Astrocyte (in vitro differentiated cells and primary cell): ENCODE data around the gene GALNT17. TPM values are rescaled to one million over a fixed set of nuclear protein-coding genes. Genes with fewer than 3 reads are reported as not detected.

Source experiments
- DNase-seq: peaks from one replicate; pipeline ENCODE4 v3.0.0-alpha.2; 2010; ENCODE audit warnings: low read depth
- FAIRE-seq: peaks from 2 replicates; lab custom pipeline; 2011; peaks lifted over from hg19 to GRCh38; lab: Jason Lieb, UNC
- H2AFZ ChIP-seq: 2 replicates; pipeline ENCODE4 v1.6.0; 2012; ENCODE audit warnings: low read depth, low read length, inconsistent platforms
- H3K27ac ChIP-seq: 2 replicates; pipeline ENCODE4 v1.5.1; 2011; ENCODE audit warnings: low read depth, low read length, inconsistent platforms
- H3K27me3 ChIP-seq: 2 replicates; pipeline ENCODE4 v1.6.0; 2011; ENCODE audit warnings: low read length, inconsistent platforms; ENCODE audit not compliant: insufficient read depth
- H3K36me3 ChIP-seq: 2 replicates; pipeline ENCODE4 v1.5.1; 2011; ENCODE audit warnings: low read length, inconsistent platforms; ENCODE audit not compliant: insufficient read depth
- H3K4me1 ChIP-seq: 2 replicates; pipeline ENCODE4 v1.5.1; 2011; ENCODE audit warnings: low read length, inconsistent platforms; ENCODE audit not compliant: insufficient read depth
- H3K4me2 ChIP-seq: 2 replicates; pipeline ENCODE4 v1.6.0; 2012; ENCODE audit warnings: low read length, inconsistent platforms
- H3K4me3 ChIP-seq: 2 replicates; pipeline ENCODE4 v1.5.1; 2011; ENCODE audit warnings: low read depth, mild to moderate bottlenecking, low read length, inconsistent platforms; ENCODE audit not compliant: insufficient read depth
- H3K79me2 ChIP-seq: 2 replicates; pipeline ENCODE4 v1.6.0; 2012; ENCODE audit warnings: mild to moderate bottlenecking, low read length, inconsistent platforms; ENCODE audit not compliant: insufficient read depth
- H3K9ac ChIP-seq: 2 replicates; pipeline ENCODE4 v1.6.0; 2012; ENCODE audit warnings: mild to moderate bottlenecking, low read length, inconsistent platforms
- H3K9me3 ChIP-seq: 2 replicates; pipeline ENCODE4 v1.5.1; 2012; ENCODE audit warnings: low read depth, mild to moderate bottlenecking, low read length, inconsistent platforms; ENCODE audit not compliant: insufficient read depth
- H4K20me1 ChIP-seq: 2 replicates; pipeline ENCODE4 v1.6.0; 2012; ENCODE audit warnings: low read length, inconsistent platforms; ENCODE audit not compliant: insufficient read depth
- H3K27ac Mint-ChIP-seq: one replicate; pipeline ENCODE4 v1.8.0; 2021; ENCODE audit warnings: mild to moderate bottlenecking, mixed read lengths; ENCODE audit not compliant: unreplicated experiment
- H3K27me3 Mint-ChIP-seq: one replicate; pipeline ENCODE4 v1.8.0; 2021; ENCODE audit warnings: low read depth, mixed read lengths; ENCODE audit not compliant: unreplicated experiment
- H3K36me3 Mint-ChIP-seq: one replicate; pipeline ENCODE4 v1.8.0; 2021; ENCODE audit warnings: low read depth, mixed read lengths; ENCODE audit not compliant: unreplicated experiment
- H3K4me1 Mint-ChIP-seq: one replicate; pipeline ENCODE4 v1.8.0; 2021; ENCODE audit warnings: low read depth, mixed read lengths; ENCODE audit not compliant: unreplicated experiment
- H3K4me3 Mint-ChIP-seq: one replicate; pipeline ENCODE4 v1.8.0; 2021; ENCODE audit warnings: mild to moderate bottlenecking, moderate library complexity, mixed read lengths; ENCODE audit not compliant: unreplicated experiment
- H3K9me3 Mint-ChIP-seq: one replicate; pipeline ENCODE4 v1.8.0; 2021; ENCODE audit warnings: mild to moderate bottlenecking, mixed read lengths; ENCODE audit not compliant: unreplicated experiment
- CTCF ChIP-seq: IDR thresholded peaks from 2 replicates; pipeline ENCODE4 v1.5.1; 2011; ENCODE audit warnings: low read depth, mild to moderate bottlenecking, inconsistent platforms, low read length, moderate library complexity; ENCODE audit not compliant: insufficient read depth
- EZH2 ChIP-seq: IDR thresholded peaks from 2 replicates; pipeline ENCODE4 v1.6.1; 2012; ENCODE audit warnings: mild to moderate bottlenecking, low read length, inconsistent platforms; ENCODE audit not compliant: insufficient read depth
- total RNA-seq: library from RNA; stranded (reverse); gene quantifications from 2 replicates; pipeline ENCODE4 v1.2.1, GENCODE V29; 2021

GALNT17 gene
- total RNA-seq, 1 donor from 2014 or later = 7.8 TPM

- TF ChIP-seq EZH2 (no peak), CTCF (no peak)
- FAIRE-seq = no peak
- no peak overlapping the region for H3K27ac ChIP-seq
- H4K20me1 ChIP-seq = no peaks in the 10 kb centered on the region
- Mint-ChIP-seq H3K36me3 (peaks cover 2% of the 10 kb centered on the region), H3K4me1 (peaks cover 6% of the 10 kb centered on the region), H3K9me3 (no peaks in the 10 kb centered on the region), H3K4me3 (no peak overlapping the region), H3K27me3 (peaks cover 6% of the 10 kb centered on the region), H3K27ac (no peak overlapping the region)
- H3K4me3 ChIP-seq = no peak overlapping the region
- no peak overlapping the region for H2AFZ ChIP-seq
- H3K4me1 ChIP-seq = no peaks in the 10 kb centered on the region
- H3K36me3 ChIP-seq = no peaks in the 10 kb centered on the region
- no peaks in the 10 kb centered on the region for H3K79me2 ChIP-seq
- no peaks in the 10 kb centered on the region for H3K9me3 ChIP-seq
- no peak for DNase-seq
- H3K27me3 ChIP-seq = no peaks in the 10 kb centered on the region
- no peak overlapping the region for H3K4me2 ChIP-seq
- no peak overlapping the region for H3K9ac ChIP-seq
These were observed 428.5 kb downstream of the GALNT17 start for GRCh38 chr7:71560354-71560995.

DNA sequence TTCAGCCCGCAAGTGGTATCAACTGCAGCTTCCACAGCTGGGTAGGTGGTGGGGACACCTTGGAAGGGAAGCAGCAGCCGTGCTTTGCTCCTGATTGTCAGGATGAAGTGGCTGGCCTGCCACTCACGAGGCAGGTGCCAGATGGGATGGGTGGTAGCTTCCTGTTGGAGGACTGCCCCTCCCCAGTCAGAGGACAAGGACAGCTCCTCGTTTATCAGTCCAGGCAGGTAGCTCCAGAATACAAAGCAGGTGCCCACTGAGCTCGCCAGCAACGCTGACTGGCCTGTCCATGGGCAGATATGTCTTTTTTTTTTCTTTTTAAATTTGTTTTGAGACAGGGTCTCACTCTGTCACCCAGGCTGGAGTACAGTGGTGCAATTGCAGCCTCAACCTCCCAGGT, 431.3 kb downstream of the GALNT17 start:
- no peak overlapping the region for H3K9ac ChIP-seq
- no peaks in the 10 kb centered on the region for H3K4me1 ChIP-seq
- H3K4me2 ChIP-seq = no peak overlapping the region
- FAIRE-seq (no peak), DNase-seq (no peak)
- Mint-ChIP-seq H3K4me3 (no peak overlapping the region), H3K4me1 (peaks cover 4% of the 10 kb centered on the region), H3K9me3 (no peaks in the 10 kb centered on the region), H3K27ac (no peak overlapping the region), H3K27me3 (peaks cover 9% of the 10 kb centered on the region), H3K36me3 (peaks cover 2% of the 10 kb centered on the region)
- no peaks in the 10 kb centered on the region for H3K27me3 ChIP-seq
- no peaks in the 10 kb centered on the region for H4K20me1 ChIP-seq
- no peak for TF ChIP-seq EZH2
- no peaks in the 10 kb centered on the region for H3K36me3 ChIP-seq
- no peaks in the 10 kb centered on the region for H3K9me3 ChIP-seq
- no peaks in the 10 kb centered on the region for H3K79me2 ChIP-seq
- H3K4me3 ChIP-seq = no peak overlapping the region
- no peak overlapping the region for H2AFZ ChIP-seq
- no peak overlapping the region for H3K27ac ChIP-seq

DNA sequence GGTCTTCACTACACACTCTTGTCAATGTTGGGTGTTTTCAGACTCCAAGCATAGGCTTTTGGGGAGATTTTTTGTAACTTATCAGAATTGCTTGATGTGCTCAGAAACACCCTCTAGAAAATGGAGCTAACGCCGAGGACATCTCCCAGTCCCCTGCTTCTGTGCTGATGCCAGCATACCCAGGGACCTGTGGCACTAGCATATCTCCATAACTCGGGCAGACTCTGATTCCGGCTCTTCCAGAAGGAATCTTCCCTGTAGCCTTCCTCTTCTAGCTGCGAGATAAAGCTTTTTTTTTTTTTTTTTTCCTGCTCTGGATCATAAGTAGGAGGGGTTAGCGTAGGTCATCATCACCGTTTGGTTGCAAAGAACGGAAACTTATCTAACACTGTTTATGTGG, 434.4 kb downstream of the GALNT17 start:
- no peaks in the 10 kb centered on the region for H3K36me3 ChIP-seq
- H3K4me1 Mint-ChIP-seq = no peaks in the 10 kb centered on the region
- H3K4me3 Mint-ChIP-seq = no peak overlapping the region
- peaks cover 9% of the 10 kb centered on the region for H3K27me3 Mint-ChIP-seq
- no peak overlapping the region for H3K27ac Mint-ChIP-seq
- no peaks in the 10 kb centered on the region for H3K4me1 ChIP-seq
- no peaks in the 10 kb centered on the region for H3K27me3 ChIP-seq
- H3K9me3 ChIP-seq = no peaks in the 10 kb centered on the region
- H3K4me3 ChIP-seq = no peak overlapping the region
- H2AFZ ChIP-seq = no peak overlapping the region
- no peaks in the 10 kb centered on the region for H3K9me3 Mint-ChIP-seq
- H4K20me1 ChIP-seq = no peaks in the 10 kb centered on the region
- no peak overlapping the region for H3K9ac ChIP-seq
- H3K36me3 Mint-ChIP-seq = peaks cover 2% of the 10 kb centered on the region
- H3K4me2 ChIP-seq = no peak overlapping the region
- TF ChIP-seq CTCF (no peak), EZH2 (no peak)
- H3K27ac ChIP-seq = no peak overlapping the region
- DNase-seq = no peak
- FAIRE-seq = no peak
- no peaks in the 10 kb centered on the region for H3K79me2 ChIP-seq
